Effector memory CD4-positive, alpha-beta T cell (primary cell): ENCODE data around the gene PID1.
"Not testable (repeated sequence)": the region's sequence is repeated elsewhere in the genome, so short reads cannot be mapped to it uniquely, and the experiment has no call there.

ENCODE experiments used
- DNase-seq, 3 donors: peaks; one replicate each; pipeline ENCODE4 v3.0.0-alpha.2; 2020
- H3K27ac ChIP-seq: 2 replicates; pipeline ENCODE4 v1.7.0; 2013; ENCODE audit warnings: mild to moderate bottlenecking, low read length, moderate library complexity; ENCODE audit not compliant: insufficient read depth, poor library complexity, severe bottlenecking
- H3K27me3 ChIP-seq: replicated peaks from 2 replicates; pipeline ENCODE4 v1.7.0; 2013; ENCODE audit warnings: mild to moderate bottlenecking, low read length; ENCODE audit not compliant: insufficient read depth, control insufficient read depth, poor library complexity, severe bottlenecking
- H3K36me3 ChIP-seq: 2 replicates; pipeline ENCODE4 v1.7.0; 2013; ENCODE audit warnings: mild to moderate bottlenecking, low read length, moderate library complexity; ENCODE audit not compliant: control insufficient read depth, insufficient read depth
- H3K4me1 ChIP-seq: 2 replicates; pipeline ENCODE4 v1.7.0; 2013; ENCODE audit warnings: low read length, mild to moderate bottlenecking; ENCODE audit not compliant: control insufficient read depth, insufficient read depth, poor library complexity, severe bottlenecking
- H3K4me3 ChIP-seq: 2 replicates; pipeline ENCODE4 v1.7.0; 2013; ENCODE audit warnings: low read length, low read depth, mild to moderate bottlenecking; ENCODE audit not compliant: insufficient read depth, poor library complexity, severe bottlenecking
- H3K9me3 ChIP-seq: 2 replicates; pipeline ENCODE4 v1.7.0; 2013; ENCODE audit warnings: mild to moderate bottlenecking, low read length, moderate library complexity; ENCODE audit not compliant: control insufficient read depth

Gene PID1

DNA sequence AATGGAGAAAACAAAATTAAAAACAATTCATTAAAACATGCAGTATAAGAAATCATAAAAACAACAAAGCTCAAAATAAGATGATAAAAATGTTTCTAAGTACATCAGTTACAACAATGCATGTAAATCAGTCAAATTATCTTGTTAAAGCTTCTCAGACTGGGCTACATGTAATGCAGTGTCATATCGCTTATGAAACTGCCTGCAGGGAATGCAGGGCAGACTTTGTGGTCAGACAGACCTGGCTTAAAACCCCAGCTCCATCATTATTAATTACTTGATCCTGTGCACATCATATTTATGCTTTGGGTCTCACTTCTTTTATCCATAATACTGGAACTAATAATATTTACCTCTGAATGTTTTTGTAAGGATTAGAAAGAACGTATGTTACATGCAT lies 74.6 kb downstream of the PID1 start:
- no peaks in the 10 kb centered on the region for H3K27me3 ChIP-seq
- no peak overlapping the region for H3K27ac ChIP-seq
- no peaks in the 10 kb centered on the region for H3K36me3 ChIP-seq
- H3K4me1 ChIP-seq, result no peaks in the 10 kb centered on the region
- no peak overlapping the region for H3K4me3 ChIP-seq
- DNase-seq, result no peak
- H3K9me3 ChIP-seq, result no peaks in the 10 kb centered on the region

DNA sequence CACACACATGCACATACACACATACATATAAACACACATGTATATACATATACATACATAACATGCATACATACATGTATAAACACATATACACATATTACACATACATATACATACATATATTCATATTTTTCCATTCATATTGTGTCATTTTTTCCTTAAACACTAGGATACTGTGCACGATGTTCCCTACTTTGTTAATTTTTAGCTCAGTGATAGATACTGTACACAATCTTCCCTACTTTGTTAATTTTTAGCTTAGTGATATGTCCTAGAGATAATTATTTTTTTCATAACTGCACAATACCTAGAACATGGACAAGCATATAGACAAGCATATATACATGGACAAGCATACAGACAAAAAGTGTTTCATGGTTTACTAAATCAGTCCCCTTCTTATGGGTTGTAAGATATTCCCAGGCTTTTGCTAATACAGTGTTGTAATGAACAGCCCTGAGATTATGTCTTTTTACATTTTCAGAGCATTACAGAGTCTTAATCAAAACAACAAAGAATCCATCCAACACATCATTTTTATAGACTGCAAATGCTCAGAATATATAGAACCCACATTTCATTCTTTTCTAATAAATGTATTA lies 75.6 kb downstream of the PID1 start:
- Histone ChIP-seq H3K27ac (no peak overlapping the region), H3K36me3 (no peaks in the 10 kb centered on the region), H3K9me3 (no peaks in the 10 kb centered on the region), H3K27me3 (no peaks in the 10 kb centered on the region), H3K4me3 (no peak overlapping the region), H3K4me1 (no peaks in the 10 kb centered on the region)
- DNase-seq, result no peak

DNA sequence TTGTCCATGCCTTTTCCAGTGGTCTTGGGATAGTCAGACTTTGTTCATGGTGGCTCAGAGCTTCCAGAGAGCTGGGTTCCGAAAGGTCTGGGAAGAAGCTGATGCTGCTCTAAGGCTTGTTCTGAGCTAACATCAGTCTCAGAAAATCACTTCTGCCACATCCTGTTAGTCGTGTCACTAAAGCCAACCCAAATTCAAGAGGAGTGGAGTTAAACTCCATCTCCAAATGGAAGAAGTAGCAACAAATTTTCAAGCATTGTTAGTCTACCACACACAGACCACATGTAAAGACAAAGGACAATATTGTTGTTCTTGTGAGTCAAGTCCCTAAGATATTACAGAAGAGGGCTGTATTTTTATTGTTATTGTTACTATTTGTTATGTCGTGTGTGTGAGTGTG lies 77.8 kb downstream of the PID1 start:
- Histone ChIP-seq H3K4me3 (no peak overlapping the region), H3K9me3 (no peaks in the 10 kb centered on the region), H3K27ac (no peak overlapping the region), H3K36me3 (no peaks in the 10 kb centered on the region), H3K4me1 (no peaks in the 10 kb centered on the region), H3K27me3 (no peaks in the 10 kb centered on the region)
- no peak for DNase-seq

DNA sequence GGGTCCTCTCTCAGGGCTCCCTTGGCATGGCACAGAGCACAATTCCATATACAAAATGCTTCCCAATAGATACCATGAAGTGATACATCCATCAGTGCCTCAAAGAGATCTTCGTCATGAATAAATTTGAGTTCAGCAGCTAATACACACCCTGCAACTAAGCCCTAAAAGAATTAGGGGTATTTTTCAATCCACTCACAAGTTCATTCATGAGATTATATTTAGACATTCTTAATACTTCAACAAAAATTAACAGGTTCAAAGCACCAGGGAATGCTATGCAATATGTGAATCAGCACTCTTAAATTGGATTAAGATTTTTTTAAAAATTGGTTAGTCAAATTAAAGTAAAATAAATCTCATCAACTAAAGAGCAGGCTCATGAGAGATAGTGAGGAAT lies 79.7 kb downstream of the PID1 start:
- Histone ChIP-seq H3K27ac (no peak overlapping the region), H3K27me3 (no peaks in the 10 kb centered on the region), H3K4me1 (no peaks in the 10 kb centered on the region), H3K4me3 (no peak overlapping the region), H3K9me3 (no peaks in the 10 kb centered on the region), H3K36me3 (no peaks in the 10 kb centered on the region)
- no peak for DNase-seq

DNA sequence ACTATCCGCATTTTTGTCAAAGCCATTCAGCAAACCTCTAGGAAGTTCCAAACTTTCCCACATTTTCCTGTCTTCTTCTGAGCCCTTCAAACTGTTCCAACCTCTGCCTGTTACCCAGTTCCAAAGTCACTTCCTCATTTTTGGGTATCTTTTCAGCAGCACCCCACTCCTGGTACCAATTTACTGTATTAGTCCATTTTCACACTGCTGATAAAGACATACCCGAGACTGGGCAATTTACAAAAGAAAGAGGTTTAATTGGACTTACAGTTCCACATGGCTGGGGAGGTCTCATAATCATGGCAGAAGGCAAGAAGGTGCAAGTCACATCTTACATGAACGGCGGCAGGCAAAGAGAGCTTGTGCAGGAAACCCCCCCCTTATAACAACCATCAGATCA lies 84.0 kb downstream of the PID1 start:
- not testable (repeated sequence) for DNase-seq, H3K4me3 ChIP-seq, H3K27me3 ChIP-seq, H3K4me1 ChIP-seq, H3K9me3 ChIP-seq, H3K36me3 ChIP-seq, H3K27ac ChIP-seq

DNA sequence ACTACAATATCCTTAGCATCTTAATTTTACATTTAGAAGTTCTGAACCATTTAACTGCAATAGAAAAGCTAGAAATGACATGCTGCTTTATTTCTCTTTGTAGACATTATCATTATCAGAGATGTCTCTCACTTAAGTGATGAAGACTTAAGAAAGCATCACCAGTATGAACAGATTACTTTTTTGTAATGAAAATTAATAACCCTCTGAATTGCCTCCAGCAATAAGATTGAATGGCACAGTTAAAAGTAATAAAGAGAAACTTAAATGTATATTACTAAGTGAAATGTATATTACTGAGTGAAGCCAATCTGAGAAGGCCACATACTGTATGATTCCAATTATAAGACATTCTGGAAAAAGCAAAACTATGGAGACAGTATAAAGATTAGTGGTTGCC lies 89.4 kb downstream of the PID1 start:
- H3K27ac ChIP-seq, result no peak overlapping the region
- no peaks in the 10 kb centered on the region for H3K36me3 ChIP-seq
- DNase-seq, result no peak
- no peaks in the 10 kb centered on the region for H3K4me1 ChIP-seq
- no peak overlapping the region for H3K4me3 ChIP-seq
- no peaks in the 10 kb centered on the region for H3K9me3 ChIP-seq
- no peaks in the 10 kb centered on the region for H3K27me3 ChIP-seq

DNA sequence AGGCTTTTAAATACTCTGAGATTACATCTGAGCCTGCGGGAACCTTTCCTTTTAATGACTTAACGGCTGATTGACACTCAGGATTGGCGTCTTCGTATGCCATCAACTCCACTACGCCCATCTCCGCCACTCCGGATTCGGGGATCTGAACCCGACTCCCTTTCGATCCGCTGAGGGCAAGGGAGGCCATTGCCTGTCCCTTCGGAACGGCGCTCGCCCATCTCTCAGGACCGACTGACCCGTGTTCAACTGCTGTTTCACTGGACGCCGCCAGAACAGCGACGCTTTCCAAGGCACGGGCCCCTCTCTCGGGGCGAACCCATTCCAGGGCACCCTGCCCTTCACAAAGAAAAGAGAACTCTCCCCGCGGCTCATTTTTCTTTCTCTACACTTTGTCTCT lies 90.4 kb downstream of the PID1 start:
- no peaks in the 10 kb centered on the region for H3K27me3 ChIP-seq
- DNase-seq, result no peak
- no peak overlapping the region for H3K27ac ChIP-seq
- H3K36me3 ChIP-seq, result no peaks in the 10 kb centered on the region
- no peaks in the 10 kb centered on the region for H3K9me3 ChIP-seq
- no peak overlapping the region for H3K4me3 ChIP-seq
- no peaks in the 10 kb centered on the region for H3K4me1 ChIP-seq

DNA sequence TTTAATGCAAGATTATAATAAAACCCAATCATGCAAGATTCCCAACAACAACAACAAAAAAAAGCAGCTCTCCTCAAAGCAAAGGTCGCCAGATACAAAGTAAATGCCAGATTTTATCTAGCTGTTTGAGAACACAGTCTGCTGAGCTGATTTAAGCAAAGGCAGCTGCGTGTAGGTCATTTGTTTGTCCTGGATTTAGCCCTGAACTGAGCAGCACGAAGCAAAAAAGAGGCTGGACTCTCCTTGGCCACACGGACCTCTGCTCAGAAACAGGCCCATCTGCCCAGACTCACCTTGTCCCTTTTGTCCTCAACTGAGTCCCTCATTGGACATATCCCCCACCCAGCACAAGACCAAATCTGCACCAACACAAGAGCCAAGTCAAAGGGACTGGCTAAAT lies 91.5 kb downstream of the PID1 start:
- no peaks in the 10 kb centered on the region for H3K9me3 ChIP-seq
- no peak overlapping the region for H3K4me3 ChIP-seq
- H3K27me3 ChIP-seq, result no peaks in the 10 kb centered on the region
- H3K27ac ChIP-seq, result no peak overlapping the region
- no peaks in the 10 kb centered on the region for H3K4me1 ChIP-seq
- no peaks in the 10 kb centered on the region for H3K36me3 ChIP-seq
- no peak for DNase-seq

DNA sequence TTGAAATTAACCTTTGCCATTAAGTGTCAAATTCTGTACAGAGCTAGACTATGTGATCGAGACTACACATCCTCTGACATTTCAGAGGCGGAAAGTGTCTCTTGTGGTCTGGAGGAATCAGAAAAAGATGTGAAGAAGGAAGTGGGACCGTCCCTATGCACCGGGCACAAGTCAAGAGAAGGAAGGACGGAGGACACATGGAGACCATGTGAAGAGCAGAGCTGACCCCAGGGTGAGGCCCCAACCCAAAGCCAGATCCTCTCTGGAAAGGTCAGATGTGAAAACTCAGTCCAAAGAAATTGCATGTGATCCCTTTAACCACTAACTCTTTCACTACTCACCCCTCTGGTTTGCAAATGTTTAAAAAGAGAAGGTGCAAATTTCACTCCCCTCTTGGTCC lies 92.4 kb downstream of the PID1 start:
- Histone ChIP-seq H3K4me1 (no peaks in the 10 kb centered on the region), H3K36me3 (no peaks in the 10 kb centered on the region), H3K4me3 (no peak overlapping the region), H3K27me3 (no peaks in the 10 kb centered on the region), H3K27ac (no peak overlapping the region), H3K9me3 (no peaks in the 10 kb centered on the region)
- no peak for DNase-seq

DNA sequence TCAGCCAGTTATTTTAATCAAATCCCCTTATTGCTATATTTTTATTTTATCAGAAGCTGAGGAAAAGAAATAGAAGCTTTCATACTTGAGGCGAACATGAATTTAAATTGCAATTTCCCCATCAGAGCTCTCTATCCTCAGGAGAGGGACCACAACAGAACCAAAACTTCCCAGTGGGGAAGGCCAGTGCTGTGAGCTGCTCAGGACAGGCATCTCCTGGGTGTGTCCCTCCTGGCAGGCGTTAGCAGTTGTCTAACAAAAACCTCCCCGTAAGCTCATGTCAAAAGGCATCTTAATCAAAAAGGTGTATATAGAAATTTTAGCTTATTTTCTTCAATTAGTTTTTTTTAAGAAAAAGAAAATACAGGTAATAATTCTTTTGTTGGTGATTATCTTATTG lies 93.0 kb downstream of the PID1 start:
- H3K36me3 ChIP-seq, result no peaks in the 10 kb centered on the region
- no peaks in the 10 kb centered on the region for H3K4me1 ChIP-seq
- H3K27me3 ChIP-seq, result no peaks in the 10 kb centered on the region
- H3K9me3 ChIP-seq, result no peaks in the 10 kb centered on the region
- DNase-seq, result no peak
- H3K27ac ChIP-seq, result no peak overlapping the region
- H3K4me3 ChIP-seq, result no peak overlapping the region

DNA sequence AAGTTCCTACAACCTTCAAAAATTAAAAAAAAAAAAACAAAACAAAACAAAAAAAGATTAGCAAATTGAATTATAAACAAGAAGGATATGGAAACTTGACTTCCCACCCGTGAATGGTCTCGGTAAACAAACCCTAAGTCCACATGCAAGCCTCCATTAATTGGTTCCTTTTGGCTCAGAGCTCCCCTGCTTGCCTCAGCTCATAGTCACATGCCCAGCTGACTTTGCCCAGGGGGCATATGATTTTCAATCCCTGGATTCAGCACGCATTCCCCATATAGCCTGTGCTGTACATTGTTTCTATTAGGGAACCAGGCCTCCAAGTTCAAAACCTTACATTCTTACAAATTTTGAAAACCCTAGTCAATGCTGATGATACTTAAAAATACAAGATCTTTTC lies 95.0 kb downstream of the PID1 start:
- no peaks in the 10 kb centered on the region for H3K27me3 ChIP-seq
- no peaks in the 10 kb centered on the region for H3K36me3 ChIP-seq
- H3K9me3 ChIP-seq, result no peaks in the 10 kb centered on the region
- no peak for DNase-seq
- no peak overlapping the region for H3K27ac ChIP-seq
- H3K4me1 ChIP-seq, result no peaks in the 10 kb centered on the region
- no peak overlapping the region for H3K4me3 ChIP-seq
